HG02840 (cell line): Measurements from ENCODE around the gene RAD50.
A peak's percentile ranks its signal among the peaks of the same experiment; 100 is the strongest.
"Not testable (repeated sequence)": the region's sequence is repeated elsewhere in the genome, so short reads cannot be mapped to it uniquely, and the experiment has no call there.

ENCODE experiments used
- ATAC-seq: cut with Tn5 transposase; IDR thresholded peaks from one replicate; pipeline ENCODE4 v1.9.1; 2021; ENCODE audit warnings: mild to moderate bottlenecking, moderate library complexity, moderate number of reproducible peaks; ENCODE audit not compliant: unreplicated experiment, low FRiP score

RAD50 gene

DNA sequence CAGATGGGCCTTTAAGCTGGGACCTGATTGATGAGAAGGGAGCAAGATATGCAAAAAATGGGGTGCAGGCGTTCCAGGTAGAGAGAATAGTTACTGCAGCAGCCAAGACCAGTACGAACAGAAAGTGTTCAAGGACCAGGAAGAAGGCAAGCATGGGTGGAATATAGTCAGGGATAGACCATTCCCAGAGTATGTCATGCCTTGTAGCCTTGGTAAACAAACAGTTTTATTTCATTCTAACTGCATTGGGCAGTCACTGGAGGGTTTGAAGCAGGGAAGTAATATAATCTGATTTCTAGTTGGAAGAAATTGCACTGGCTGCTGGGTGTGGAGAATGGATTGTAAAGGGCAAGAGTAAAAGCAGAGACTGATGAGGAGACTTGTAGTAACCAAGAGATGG, 70.7 kb downstream of the RAD50 start:
- no peak for ATAC-seq

DNA sequence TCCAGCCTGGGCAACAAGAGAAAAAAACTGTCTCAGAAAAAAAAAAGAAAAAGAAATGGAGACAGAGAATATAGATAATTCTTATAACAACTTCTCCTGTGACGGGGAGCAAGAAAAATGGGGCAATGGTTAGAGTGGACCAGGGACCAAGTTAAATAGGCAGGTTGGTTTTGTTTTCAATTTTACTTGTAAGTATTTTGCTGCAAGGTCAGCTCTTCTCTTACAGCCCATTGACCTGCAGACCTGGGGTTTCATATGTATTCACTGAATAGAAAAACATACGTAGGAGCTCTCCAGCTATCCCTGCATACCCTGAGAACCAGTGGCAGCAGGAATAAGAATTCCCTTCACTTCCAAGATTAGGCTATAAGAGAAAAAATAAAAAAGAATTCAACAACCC, 72.0 kb downstream of the RAD50 start:
- no peak for ATAC-seq

- ATAC-seq: peak; percentile 72
These were observed 72.6 kb downstream of the RAD50 start for GRCh38 chr5:132629230-132629944.

DNA sequence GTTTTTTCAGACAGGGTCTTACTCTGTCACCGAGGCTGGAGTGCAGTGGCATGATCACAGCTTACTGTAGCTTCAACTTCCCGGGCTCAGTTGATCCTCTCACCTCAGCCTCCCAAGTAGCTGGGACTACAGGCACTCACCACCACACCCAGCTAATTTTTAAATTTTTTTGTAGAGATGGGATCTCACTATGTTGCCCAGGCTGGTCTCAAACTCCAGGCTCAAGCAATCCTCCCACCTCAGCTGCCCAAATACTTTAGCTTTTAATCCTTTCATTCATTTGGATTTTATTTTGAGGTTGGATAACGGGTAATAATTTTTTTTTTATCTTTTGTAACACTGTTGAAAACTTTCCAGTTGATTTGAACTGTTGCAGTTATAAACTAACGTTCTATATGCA, 76.8 kb downstream of the RAD50 start:
- not testable (repeated sequence) for ATAC-seq

- ATAC-seq: no peak
These were observed 79.1 kb downstream of the RAD50 start for GRCh38 chr5:132635873-132636272.

DNA sequence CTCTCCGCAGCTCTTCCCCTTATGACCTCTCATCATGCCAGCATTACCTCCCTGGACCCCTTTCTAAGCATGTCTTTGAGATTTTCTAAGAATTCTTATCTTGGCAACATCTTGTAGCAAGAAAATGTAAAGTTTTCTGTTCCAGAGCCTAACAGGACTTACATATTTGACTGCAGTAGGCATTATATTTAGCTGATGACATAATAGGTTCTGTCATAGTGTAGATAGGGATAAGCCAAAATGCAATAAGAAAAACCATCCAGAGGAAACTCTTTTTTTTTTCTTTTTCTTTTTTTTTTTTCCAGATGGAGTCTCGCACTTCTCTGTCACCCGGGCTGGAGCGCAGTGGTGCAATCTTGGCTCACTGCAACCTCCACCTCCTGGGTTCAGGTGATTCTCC, 80.5 kb downstream of the RAD50 start:
- ATAC-seq: no peak

DNA sequence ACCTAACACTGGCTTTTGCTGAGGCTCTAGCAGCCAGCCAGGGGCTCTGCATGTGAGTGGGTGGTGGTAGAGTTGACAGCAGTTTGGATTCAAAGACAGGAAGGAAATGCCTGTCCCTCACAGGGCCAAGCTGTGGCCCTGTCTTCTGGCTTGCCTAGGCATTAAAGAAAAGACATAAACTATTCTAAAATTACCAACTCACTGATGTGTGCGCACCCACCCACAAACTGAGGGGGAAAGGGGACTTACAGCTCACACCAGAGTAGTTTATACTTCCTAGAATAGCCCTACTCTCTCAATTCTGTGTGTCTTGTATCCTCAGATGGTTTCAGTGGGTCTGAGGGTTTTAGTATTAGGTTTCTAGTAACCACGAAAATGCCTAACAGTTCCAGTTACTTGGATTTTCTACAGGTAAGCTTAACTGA, 82.9 kb downstream of the RAD50 start:
- peak; percentile 43 for ATAC-seq

GRCh38 chr5:132640613-132641012, 83.8 kb downstream of the RAD50 start:
- ATAC-seq: no peak

GRCh38 chr5:132641241-132641723, 84.5 kb downstream of the RAD50 start:
- ATAC-seq: no peak

DNA sequence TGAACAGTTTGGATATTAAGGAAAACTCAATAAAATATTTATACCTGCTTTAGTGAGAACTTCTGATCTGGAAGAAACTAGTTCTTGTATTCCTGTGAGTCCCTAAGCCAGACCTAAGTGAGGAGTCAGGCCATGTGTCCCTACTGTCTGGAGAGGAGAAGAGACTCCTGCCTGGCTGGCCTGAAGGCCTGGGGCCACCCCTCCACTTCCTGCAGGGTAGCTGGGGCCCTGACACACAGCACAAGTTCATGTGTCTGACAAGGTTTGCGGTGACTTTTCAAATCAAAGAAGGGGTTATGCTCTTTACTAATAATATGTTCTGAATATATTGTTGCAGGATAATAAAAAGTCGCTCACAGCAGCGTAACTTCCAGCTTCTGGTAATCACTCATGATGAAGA, 85.1 kb downstream of the RAD50 start:
- no peak for ATAC-seq

DNA sequence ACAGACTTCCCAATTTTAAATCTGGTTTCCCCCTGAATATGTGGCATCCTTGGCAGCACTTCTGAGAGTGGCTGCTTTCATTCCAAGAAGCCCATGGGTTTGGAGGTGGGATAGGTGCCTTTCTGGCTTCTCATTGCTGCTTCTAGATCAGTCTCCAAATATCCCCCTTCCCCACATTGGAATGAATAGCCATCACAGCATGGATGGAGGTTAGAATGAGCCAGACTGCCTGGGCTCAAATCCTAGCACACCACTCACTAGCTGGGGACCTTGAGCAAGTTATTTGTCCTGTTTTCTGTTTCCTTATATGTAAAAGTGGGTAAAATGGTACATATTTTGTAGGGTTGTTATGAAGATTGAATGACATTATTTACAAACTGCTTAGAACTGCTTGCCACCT, 87.4 kb downstream of the RAD50 start:
- no peak for ATAC-seq

DNA sequence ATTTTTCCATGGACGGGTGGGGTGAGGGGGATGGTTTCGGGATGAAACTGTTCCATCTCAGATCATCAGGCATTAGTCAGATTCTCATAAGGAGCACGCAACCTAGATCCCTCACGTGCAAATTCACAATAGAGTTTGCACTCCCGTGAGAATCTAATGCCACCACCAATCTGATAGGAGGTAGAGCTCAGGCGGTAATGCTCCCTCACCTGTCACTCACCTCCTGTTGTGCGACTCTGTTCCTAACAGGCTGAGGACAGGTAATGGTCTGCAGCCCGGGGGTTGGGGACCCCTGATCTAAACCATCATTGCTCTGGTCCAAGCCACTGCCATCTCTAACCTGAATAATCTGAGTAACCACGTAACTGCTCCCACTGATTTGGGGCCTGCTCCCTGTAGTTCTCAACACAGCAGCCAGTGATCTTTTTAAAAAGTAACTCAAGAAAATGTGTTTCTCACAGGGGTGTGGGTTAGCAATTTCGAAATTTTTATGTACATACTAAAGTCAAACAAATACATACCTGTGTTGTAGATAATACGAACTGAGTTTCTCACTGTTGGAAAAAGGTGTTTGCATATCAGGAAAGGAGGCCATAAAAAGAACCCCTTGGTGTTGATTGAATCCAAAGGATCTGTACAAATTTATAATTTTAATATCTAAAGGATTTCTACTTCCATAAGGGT, 89.9 kb downstream of the RAD50 start:
- ATAC-seq: no peak

DNA sequence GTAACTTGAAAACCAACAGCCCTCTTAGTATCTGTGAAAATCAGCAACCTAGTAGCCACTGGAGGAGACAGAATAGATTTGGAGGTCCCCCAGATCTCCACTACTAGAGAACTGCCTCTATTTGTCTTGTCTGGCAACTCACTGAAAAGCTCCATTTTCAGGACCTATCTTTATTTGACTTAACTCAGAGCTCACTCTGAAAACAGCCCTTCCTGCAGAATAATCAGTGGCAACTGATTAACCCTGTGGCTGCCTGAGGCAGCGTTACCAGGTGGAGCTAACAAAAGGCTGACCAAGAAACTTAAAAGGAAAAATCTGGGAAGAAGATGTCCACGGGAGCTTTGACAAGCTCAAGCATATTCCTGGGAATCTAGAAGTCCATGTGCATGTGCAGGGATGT, 90.7 kb downstream of the RAD50 start:
- no peak for ATAC-seq

- no peak for ATAC-seq
These were observed 91.6 kb downstream of the RAD50 start for GRCh38 chr5:132648355-132648754.

DNA sequence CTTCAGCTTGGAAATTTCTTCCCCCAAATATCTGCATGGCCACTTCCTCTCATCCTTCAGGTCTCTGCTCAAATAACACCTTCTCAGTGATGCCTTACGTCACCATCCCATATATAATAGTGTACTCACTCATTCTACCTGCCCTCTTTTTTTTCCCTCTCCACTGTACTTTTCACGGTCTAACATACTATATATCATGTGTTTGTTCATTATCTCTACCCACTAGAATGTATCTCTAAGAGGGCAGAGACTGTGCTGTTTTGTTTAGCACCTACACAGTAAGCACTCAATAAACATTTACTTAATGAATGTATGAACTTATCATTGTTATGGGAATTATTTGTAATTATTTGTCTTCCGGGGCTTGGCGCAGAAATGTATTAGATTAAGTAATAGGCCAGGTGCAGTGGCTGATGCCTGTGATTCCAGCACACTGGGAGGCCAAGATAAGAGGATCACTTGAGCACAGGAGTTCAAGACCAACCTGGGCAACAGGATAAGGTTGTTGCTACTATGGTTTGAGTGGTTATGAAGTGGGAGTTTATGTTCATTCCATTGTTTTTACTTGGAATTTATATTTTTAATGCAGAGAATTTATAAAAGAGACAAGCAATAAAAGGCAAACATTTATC, 95.2 kb downstream of the RAD50 start:
- ATAC-seq: no peak

- ATAC-seq: no peak
These were observed 96.9 kb downstream of the RAD50 start for GRCh38 chr5:132653716-132654115.

- ATAC-seq: no peak
These were observed 99.3 kb downstream of the RAD50 start for GRCh38 chr5:132655821-132656773.

GRCh38 chr5:132656774-132657355, 100.1 kb downstream of the RAD50 start:
- ATAC-seq: no peak

GRCh38 chr5:132657676-132658380, 101.1 kb downstream of the RAD50 start, which contains the start of gene IL13:
IL13 (plus strand) TSS chr5:132658173; CDS start chr5:132658187, 14 bp downstream.
- ATAC-seq: no peak
